HG03159 (cell line): ENCODE data around the gene ARHGAP19.
"Not testable (repeated sequence)": the region's sequence is repeated elsewhere in the genome, so short reads cannot be mapped to it uniquely, and the experiment has no call there.

ENCODE experiments used
- ATAC-seq: cut with Tn5 transposase; IDR thresholded peaks from one replicate; pipeline ENCODE4 v1.9.1; 2021; ENCODE audit warnings: mild to moderate bottlenecking, moderate library complexity; ENCODE audit not compliant: unreplicated experiment

Gene ARHGAP19

DNA sequence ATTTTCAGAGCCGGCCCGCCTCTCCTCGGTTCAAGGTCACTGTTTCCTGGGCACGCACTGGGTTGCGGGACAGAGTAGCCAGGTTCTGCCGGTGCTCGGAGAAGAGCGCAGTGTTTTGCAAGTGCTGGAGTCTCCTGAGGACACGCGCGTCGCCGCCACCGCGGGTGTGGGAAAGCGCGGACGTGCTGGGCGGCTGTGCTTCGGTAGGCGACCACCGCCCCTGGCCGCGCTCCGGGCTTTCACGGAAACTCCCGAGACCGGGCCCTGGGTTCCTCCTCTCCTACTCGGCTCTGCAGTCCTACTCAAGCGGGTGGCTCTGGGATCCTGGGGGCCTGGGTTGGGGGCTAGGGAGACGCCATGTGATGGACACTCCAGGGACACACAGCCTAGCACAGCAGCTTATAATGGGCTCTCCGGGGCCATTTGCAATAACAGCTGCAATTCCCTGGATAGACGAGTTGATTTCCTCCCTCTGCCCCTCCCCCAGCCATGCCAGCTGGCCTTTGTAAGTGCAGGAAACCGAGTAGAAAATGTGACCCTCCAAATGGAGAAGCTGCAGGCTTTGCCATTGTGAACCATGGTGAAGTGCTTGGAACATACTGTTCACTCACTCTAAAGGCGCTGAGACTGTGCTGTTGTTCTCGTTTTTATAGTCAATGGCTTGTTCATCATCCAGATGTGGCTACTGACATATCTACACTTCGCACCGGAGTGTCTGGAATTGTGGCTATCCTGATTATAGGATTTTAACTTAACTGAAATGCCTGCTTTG, 28.8 kb upstream of the ARHGAP19 start:
- ATAC-seq: no peak

DNA sequence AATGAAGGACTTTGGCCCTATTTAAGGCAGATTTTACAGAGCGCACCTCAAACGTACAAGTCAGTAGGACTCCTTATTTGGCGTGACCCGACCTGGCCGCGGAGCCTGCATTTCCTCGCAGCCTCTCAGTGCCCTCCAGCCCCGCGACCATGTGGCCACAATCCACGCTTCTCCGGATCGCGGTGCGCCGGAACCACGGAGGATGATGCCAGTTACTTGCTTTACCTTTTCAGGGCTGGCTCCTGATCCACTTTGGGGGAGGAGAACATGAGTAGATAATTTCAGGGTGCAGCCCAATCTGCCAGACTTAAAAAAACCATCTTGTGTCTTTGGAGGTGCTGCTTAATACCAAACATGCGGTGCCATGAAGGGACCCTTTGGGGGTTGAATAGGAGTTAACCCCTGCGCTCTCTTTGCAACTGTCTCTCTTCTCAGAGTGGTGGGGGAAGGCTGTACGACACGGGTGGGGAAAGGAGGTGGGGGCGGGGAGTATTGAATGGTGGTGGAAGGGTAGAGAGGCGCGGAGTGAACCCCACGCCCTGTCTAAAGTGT, 28.1 kb upstream of the ARHGAP19 start:
- no peak for ATAC-seq

DNA sequence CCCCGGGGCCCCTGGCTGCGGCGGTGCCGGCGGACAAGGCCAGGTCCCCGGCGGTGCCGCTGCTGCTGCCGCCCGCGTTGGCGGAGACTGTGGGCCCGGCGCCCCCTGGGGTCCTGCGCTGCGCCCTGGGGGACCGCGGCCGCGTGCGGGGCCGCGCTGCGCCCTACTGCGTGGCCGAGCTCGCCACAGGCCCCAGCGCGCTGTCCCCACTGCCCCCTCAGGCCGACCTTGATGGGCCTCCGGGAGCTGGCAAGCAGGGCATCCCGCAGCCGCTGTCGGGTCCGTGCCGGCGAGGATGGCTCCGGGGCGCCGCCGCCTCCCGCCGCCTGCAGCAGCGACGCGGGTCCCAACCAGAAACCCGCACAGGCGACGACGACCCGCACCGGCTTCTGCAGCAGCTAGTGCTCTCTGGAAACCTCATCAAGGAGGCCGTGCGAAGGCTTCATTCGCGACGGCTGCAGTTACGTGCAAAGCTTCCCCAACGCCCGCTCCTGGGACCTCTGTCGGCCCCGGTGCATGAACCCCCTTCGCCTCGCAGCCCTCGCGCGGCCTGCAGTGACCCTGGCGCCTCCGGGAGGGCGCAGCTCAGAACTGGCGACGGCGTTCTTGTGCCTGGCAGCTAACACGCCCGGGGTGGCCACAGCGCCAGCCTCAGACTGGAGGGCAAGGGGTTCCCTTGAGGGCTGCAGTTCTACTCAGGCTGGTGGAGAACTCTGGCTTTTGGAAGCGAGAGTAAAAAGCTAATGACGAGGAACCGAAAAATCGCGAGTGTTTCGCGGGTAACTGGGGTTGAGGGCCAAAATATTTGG, 27.4 kb upstream of the ARHGAP19 start:
- ATAC-seq: peak; percentile 27

DNA sequence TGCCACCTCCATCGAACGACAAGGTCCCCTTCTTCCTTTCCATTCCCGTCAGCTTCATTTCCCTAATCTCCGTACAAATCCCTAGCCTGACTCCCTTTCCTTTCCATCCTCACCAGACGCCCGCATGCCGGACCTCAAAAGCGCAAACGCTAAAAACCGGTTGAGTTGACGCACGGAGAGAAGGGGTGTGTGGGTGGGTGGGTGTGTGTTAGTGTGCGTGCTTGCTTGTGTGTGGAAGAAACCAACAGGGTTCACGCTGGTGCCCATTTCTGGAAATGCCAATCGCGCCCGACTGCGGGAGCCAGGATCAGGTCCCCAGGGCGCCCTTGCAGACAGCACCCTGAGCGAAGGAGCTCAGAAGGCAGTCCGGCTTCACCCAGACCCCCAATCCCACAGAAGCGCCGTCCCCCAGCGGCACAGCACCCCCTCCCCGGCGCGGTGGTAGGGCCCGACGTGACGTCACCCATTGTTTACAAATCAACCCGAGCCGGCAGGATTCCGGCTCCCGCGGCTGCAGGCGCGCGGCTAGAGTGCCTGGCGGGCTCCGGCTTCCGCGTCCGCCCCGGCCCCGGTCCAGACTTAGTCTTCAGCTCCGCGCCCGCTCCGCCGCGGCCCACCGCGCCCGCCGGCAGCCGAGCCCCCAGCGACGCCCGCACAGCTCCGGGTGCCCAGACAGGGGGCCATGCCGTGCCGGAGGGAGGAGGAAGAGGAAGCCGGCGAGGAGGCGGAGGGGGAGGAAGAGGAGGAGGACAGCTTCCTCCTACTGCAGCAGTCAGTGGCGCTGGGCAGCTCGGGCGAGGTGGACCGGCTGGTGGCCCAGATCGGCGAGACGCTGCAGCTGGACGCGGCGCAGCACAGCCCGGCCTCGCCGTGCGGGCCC, 26.6 kb upstream of the ARHGAP19 start, which contains the start of gene FRAT1:
TSS of gene FRAT1 (plus strand) at position 500 of the 880 bp plus-strand sequence. CDS start at position 683, 183 bp downstream.
- ATAC-seq: peak; percentile 81

DNA sequence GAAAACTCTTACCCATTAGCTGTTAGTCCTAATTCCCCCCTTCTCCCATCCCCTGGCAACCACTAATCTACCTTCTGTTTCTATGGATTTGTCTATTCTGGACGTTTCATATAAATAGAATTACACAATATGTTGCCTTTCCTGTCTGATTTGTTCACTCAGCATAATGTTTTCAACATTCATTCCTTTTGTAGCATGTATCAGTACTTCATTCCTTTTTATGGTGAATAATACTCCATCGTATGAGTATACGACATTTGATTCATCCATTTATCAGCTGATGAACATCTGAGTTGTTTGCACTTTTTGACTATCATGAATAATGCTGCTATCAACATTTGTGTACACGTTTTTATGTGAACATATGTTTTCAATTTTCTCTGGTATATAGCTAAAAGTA, 22.2 kb upstream of the ARHGAP19 start:
- ATAC-seq: no peak

DNA sequence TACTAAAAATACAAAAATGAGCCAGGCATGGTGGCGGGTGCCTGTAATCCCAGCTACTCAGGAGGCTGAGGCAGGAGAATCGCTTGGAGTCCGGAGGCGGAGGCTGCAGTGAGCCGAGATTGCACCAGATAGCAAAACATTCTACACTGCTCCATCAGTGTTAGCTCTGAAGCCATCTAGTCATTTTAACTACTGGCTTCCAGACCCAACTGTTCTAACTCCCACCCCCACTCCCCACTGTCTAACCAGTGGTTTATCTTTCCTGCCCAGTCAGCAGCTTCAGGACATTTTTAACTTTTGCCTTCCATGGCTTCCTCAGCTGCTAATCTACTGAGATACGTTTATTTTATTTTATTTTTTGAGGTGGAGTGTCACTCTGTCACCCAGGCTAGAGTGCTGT, 20.5 kb upstream of the ARHGAP19 start:
- ATAC-seq: no peak

DNA sequence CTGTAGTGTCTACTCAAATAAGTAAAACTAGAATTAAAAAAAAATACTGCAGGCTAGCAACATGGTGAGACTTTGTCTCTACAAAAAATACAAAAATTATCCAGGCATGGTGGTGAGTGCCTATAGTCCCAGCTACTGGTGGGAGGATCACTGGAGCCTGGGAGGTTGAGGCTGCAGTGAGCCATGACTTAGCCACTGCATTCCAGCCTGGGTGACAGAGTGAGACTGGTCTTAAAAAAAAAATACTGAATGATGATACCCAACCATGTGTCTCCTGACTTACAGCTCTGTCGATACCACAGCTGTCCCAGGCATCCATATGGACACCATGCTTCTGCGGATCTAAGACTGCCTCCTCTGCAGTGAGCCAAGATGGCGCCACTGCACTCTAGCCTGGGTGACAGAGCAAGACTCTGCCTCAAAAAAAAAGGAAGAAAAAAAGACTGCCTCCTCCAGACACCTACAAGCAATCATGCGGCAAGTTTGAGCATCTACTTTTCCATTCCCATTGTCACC, 18.7 kb upstream of the ARHGAP19 start:
- no peak for ATAC-seq

DNA sequence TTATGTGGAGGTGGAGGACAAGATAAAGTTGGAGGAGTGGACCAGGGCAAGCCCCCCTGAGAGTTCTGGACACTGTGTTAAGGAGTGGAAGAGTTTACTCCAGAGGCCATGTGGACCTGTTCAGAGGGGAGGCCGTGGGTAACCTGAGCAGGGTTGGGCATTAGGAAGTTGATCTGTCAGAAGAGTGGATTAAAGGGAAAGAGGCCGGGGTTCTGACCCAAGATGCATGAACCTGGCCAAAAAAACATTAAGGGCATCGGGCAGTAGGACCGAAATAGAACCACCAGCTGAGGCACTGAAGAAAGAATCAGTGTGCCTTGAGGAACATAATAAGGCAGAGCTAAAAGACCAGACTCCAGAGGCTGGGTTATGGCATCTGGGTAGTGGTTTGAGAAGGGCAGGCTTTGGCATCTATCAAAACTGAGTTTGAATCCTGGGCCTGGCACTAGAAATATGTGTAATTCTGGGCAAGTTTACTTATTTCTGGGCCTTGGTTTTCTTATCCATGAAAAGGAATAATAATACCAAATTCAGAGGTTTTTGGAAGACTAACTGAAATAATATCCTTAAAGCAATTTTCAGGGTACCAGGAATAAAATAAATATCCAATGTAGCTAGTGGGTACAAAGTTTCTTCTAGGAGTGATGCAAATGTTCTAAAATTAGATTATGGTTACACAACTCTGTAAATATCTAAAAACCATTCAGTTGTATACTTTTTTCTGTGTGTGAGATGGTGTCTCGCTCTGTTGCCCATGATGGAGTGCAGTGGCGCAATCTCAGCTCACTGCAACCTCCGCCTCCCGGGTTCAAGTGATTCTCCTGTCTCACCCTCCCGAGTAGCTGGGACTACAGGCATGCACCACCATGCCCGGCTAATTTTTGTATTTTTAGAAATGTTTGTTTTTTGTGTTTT, 15.7 kb upstream of the ARHGAP19 start:
- ATAC-seq: no peak

DNA sequence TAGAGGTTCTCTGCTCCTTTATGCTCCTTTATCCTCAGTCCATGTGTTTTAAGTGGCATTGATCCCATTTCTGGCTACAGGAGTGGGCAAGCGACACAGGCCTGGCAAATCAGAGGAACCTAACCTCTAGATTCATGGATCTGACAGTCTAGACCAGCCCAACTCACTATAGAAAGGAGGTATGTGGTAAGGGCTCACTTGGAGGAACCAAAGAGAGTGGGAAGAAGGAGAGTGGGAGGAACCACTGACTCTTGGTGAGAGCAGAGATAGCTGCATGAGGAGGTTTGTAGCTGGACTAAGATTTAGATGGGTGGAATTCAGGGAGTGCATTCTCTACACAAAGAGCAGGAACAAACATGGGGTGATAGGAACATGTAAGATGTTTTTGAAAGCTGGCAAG, 15.0 kb upstream of the ARHGAP19 start:
- ATAC-seq: no peak

DNA sequence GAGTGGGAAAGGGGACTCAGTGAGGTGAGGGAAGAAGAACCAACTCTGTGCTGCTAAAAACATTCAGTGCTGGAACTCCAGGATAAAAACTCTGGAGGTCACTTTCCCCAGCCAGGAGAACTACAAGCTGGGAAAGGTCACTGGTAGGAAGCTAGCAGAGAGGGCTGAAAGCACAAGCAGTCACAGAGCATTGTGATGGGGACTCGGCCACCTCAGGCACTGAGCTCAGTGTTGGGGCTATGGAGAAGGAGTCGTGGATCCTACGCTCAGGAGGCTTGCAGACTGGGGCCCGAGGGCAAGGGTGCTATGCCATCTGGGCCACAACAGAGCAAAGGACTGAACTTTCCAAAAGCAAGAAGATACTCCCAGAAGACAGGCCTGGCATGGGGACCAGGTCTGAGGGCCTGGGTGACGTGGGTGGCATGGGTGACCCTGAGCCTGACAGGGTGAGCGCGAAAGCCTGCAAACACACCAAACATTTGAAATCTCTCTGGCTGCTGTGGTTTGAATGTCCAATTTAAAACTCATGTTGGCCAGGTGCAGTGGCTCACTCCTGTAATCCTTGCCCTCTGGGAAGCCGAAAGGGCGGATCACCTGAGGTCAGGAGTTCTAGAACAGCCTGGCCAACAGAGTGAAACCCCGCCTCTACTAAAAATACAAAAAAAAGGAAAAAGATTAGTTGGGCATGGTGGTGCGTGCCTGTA, 9.8 kb upstream of the ARHGAP19 start:
- ATAC-seq: no peak

DNA sequence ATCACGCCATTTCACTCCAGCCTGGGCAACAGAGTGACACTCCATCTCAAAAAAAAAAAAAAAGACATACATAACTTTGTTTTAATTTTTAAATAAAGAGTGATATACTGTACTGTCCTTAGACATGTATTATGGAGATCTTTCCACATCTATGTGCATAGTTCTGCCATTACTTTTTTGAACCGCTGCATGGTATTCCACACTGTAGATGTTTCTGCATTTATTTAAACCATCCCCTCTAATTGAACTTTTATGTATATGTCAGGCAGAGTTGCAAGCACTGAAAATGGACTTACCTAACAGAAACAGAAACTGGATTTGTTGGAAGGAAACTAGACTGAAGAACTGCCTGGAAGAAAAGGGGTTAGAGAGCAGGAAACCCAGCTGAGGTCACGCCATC, 8.5 kb upstream of the ARHGAP19 start:
- ATAC-seq: no peak

DNA sequence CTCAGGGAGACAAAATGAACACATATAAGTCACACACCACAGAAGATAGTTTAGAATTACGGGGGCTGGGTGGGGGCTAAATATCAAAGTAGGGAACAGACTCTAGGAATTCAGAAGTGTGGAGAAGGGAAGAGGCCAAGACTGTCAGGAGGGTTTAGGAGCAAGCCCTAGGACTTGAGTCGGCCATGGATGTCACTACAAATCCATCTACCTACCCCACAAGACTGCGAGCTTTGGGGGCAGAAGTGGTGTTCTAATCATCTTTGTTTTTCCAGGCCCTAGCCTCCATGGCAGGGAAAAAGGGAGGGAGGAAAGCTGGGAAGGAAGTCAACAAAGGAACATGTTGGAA, 5.8 kb upstream of the ARHGAP19 start:
- ATAC-seq: no peak

DNA sequence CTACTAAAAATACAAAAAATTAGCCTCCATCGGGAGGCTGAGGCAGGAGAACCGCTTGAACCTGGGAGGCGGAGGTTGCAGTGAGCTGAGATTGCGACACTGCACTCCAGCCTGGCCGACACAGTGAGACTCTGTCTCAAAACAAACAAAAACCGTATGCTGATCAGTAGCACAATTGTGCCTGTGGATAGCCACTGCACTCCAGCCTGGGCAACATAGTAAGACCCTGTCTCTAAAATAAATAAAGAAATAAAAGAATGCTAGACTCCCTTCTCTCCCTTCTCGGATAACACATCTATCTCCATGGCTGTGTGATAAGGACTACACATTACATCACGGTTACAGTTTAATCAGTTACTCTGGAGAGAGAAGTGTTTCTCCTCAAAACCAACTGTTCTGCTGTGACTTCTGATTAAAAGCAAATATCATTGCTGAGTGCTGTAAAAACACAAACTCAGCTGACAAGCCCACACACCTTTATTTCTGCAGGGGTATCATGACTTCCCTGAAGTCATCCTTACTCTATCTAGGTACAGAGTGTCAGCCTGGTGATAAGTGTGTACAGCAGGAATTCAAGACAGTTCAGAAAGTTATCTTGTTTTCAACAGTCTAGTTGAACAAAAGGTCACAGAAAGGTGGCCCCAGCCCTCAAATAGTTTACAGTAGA, 5.3 kb upstream of the ARHGAP19 start:
- ATAC-seq: no peak

DNA sequence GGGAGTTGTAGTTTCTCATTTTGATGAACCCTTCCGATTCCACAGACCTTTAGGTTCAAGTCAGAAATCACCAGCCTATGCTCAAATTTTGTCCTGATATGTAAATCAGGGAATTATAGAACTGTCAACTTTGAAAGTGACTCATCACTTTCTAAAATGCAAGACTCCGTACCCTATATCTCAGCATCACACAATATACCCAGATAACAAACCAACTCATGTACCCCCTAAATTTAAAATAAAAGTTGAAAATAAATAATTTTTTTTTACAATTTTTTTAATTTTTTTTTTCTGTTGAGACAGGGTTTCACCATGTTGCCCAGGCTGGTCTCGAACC, 393 bp upstream of the ARHGAP19 start:
- no peak for ATAC-seq

DNA sequence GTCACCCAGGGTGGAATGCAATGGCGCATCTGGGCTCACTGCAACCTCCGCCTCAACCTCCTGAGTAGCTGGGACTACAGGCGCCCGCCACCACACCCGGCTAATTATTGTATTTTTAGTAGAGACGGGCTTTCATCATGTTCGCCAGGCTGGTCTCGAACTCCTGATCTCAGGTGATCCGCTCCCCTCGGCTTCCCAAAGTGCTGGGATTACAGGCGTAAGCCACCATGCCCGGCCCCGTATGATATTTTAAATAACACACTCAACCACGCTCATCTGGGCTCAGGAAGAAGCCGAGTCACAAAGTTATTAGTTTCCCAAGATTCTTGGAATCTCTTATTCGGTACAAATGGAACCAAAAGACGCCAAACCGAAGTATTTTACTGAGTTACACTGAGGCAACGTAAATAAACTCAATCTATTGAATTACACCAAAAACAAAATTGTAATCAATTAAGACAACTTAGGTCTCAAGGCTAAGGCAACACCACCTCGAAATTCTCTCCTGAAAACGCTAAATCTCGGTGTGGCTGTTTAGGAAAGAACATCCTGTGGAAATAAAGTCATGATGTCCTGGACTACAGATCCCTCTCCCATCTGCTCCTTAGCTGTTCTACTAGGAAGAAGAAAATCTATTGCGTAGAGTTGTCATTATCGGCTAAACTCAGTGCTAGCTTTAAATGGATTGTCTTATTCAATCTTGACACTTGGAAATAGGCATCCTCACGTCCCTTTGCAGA, 910 bp downstream of the ARHGAP19 start:
- ATAC-seq: no peak

DNA sequence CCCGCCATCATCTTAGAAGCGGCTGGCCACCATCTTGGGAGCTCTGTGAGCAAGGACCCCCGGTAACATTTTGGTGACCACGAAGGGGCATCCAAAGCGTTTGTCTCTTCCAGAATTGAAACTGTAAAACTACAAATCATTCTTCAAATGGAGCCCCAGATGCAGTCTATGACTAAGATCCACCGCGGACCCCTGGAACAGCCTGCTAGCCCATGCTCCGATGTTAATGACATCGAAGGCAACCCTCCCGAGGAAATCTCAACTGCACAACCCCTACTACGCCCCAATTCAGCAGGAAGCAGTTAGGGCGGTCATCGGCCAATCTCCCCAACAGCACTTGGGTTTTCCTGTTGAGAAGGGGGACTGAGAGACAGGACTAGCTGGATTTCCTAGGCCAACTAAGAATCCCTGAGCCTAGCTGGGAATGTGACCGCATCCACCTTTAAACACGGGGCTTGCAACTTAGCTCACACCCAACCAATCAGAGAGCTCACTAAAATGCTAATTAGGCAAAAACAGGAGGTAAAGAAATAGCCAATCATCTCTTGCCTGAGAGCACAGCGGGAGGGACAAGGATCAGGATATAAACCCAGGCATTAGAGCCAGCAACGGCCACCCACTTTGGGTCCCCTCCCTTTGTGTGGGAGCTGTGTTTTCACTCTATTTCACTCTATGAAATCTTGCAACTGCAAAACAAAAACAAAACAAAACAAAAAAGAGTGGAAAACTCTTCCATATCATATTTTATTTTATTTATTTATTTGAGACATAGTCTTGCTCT, 1.7 kb downstream of the ARHGAP19 start:
- not testable (repeated sequence) for ATAC-seq

DNA sequence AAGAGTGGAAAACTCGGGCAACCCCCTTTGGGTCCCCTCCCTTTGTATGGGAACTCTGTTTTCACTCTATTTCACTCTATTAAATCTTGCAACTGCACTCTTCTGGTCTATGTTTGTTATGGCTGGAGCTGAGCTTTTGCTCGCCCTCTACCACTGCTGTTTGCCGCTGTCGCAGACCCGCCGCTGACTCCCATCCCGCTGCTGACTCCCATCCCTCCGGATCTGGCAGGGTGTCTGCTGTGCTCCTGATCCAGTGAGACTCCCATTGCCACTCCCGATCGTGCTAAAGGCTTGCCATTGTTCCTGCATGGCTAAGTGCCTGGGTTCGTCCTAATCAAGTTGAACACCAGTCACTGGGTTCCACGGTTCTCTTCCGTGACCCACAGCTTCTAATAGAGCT, 2.4 kb downstream of the ARHGAP19 start:
- ATAC-seq: not testable (repeated sequence)
